Fibroblast of the aortic adventitia (primary cell): ENCODE results near the gene HDC. TPM values are rescaled to one million over a fixed set of nuclear protein-coding genes. Genes with fewer than 3 reads are reported as not detected.

Experiments
- DNase-seq: peaks from one replicate; pipeline ENCODE4 v3.0.0-alpha.2; 2010; ENCODE audit warnings: low read depth
- H3K4me3 ChIP-seq: 2 replicates; pipeline ENCODE4 v1.5.1; 2011; ENCODE audit warnings: low read depth, mild to moderate bottlenecking, control low read depth, low read length, moderate library complexity
- total RNA-seq: library from RNA; depleted of rRNA; stranded (reverse); fragments of >200 nt; gene quantifications from 2 replicates; pipeline ENCODE4 v1.2.3, GENCODE V29; 2012; ENCODE audit warnings: low replicate concordance
- TF ChIP-seq, protein P1 (sequence below): IDR thresholded peaks from 2 replicates; pipeline ENCODE4 v1.5.1; 2011; ENCODE audit warnings: mild to moderate bottlenecking, low read length, control low read depth, inconsistent platforms; ENCODE audit not compliant: insufficient read depth

Gene HDC
- total RNA-seq, 1 donor: not detected

DNA sequence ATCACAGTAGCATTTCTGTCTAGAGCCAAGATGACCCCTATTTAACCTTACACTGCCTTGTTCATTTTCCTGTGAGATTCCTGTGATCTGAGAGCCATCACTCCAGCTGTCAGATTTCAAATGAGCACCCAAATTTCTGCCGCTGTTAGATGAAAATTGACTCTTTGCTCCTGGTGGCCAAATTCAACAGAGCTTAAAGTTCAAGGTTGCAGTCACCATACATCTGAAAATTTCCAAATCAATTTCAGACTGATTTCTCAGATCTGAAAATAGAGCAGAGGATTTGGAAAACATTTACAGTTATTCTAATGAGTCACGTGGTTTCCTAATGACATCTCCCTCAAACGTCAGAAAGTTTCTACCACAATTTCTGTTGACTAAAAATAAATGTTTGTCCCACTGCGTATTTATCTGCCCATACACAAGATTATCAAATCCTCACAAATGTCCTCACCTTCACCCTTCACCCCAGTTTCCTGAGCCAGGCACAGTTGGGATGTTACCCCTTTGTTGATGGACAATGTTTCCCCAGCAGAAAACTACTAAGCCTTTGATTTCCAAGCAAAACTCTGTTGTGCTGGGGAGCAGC lies 16.4 kb downstream of the HDC start:
- peak; percentile 15 for DNase-seq
- TF ChIP-seq, protein P1, sequence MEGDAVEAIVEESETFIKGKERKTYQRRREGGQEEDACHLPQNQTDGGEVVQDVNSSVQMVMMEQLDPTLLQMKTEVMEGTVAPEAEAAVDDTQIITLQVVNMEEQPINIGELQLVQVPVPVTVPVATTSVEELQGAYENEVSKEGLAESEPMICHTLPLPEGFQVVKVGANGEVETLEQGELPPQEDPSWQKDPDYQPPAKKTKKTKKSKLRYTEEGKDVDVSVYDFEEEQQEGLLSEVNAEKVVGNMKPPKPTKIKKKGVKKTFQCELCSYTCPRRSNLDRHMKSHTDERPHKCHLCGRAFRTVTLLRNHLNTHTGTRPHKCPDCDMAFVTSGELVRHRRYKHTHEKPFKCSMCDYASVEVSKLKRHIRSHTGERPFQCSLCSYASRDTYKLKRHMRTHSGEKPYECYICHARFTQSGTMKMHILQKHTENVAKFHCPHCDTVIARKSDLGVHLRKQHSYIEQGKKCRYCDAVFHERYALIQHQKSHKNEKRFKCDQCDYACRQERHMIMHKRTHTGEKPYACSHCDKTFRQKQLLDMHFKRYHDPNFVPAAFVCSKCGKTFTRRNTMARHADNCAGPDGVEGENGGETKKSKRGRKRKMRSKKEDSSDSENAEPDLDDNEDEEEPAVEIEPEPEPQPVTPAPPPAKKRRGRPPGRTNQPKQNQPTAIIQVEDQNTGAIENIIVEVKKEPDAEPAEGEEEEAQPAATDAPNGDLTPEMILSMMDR: no peak
- H3K4me3 ChIP-seq: no peak overlapping the region

DNA sequence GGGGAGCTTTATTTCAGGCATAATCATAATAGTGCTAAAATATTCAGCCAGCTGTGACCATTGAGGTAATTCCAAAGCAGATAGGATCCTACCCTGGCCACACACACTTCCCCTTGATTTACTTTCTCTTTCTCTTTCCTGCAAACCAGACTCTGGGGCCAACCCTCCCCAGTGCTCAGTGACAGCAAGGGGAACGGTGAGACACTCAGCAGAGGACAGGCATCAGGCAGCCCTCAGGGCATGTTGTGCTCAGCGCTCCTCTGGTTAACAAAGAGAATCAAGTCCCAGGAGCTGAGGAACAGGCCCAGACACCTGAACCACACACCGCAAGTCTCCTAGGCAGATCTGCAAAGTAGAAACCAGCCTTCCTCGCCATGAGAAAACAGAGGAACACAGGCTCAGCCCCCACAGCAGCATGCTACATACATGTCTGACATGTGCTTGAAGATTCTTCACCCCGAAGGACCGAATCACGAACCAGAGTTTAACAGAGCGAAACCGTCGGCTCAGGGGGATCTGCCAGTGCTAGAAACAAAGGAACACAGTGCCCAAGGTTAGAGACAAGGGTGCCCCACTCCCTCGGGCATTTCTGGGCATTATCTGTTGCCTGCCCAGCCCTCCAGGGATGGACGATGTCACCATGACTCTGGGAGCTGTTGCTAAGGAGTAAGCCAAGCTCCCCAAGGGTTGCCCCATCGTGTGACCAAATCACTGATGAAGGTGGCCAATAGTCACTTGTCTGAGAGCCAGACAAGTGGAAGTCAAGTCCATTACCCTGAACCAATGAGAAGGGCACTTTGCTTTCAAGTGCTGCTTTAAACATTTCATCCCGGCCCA lies 17.5 kb downstream of the HDC start:
- TF ChIP-seq, protein P1: no peak
- H3K4me3 ChIP-seq: no peak overlapping the region
- no peak for DNase-seq

DNA sequence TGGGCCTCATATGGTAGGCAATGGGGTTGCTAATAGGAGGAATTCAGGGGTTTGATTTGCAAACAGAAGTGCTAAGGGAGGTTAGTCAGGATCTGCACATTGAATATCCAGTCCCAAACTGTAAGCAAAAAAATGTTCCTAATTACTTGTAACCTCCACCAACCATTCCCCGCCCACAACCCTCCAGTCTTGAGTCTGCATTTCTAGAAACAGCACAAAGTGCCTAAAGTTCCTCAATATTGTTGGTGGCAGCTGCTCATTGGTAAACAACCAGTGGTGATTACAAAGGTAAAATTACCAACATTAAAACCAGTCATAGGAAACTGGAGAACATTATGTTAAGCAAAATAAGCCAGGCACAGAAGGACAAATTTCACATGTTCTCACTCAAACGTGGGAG lies 18.9 kb downstream of the HDC start:
- no peak overlapping the region for H3K4me3 ChIP-seq
- TF ChIP-seq, protein P1: no peak
- no peak for DNase-seq

DNA sequence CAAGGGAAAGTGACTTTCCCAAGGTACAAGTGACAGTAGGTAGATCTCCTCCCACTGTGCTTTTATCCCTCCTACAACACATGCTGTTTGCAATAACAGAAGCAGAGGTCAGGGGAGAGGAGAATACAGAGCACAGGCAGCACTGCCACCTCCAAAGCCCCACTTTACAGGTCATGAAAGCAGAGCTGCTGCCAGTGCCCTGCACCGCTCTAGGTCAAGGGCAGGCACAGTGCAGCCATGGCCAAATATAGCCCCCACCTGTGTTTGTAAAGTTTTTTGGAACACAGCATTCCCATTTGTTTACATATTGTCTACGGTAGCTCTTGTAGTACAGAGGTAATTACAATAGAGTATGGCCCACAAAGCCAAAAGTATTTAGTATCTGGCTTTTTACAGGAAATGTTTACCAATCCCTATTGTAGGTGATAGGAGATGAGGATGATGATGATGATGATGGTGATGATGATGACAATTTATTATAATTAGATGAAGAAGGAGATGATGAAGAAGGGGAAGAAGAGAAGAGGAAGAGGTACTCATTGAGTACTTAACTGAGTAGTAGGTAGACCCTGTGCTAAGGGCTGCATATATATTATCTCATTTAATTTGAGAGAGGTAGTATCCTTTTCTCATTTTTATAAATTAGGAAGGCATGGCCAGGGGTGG lies 20.4 kb downstream of the HDC start:
- TF ChIP-seq, protein P1: no peak
- DNase-seq: no peak
- H3K4me3 ChIP-seq: no peak overlapping the region

DNA sequence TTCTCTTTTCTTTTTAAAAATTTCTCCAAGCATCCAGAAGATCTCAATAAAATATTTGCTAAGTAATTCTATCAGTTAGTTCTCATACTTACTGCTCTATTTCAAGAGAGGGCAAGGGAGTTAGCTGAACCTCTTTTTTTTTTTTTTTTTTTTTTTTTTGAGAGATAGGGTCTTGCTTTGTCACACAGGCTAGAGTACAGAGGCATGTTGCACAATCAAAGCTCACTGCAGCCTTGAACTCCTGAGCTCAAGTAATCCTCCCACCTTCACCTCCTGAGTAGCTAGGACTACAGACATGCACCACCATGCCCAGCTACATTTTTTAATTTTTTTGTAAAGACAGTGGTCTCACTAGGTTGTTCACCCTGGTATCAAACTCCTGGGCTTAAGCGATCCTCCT lies 21.4 kb downstream of the HDC start:
- no peak for DNase-seq
- TF ChIP-seq, protein P1: no peak
- H3K4me3 ChIP-seq: no peak overlapping the region

DNA sequence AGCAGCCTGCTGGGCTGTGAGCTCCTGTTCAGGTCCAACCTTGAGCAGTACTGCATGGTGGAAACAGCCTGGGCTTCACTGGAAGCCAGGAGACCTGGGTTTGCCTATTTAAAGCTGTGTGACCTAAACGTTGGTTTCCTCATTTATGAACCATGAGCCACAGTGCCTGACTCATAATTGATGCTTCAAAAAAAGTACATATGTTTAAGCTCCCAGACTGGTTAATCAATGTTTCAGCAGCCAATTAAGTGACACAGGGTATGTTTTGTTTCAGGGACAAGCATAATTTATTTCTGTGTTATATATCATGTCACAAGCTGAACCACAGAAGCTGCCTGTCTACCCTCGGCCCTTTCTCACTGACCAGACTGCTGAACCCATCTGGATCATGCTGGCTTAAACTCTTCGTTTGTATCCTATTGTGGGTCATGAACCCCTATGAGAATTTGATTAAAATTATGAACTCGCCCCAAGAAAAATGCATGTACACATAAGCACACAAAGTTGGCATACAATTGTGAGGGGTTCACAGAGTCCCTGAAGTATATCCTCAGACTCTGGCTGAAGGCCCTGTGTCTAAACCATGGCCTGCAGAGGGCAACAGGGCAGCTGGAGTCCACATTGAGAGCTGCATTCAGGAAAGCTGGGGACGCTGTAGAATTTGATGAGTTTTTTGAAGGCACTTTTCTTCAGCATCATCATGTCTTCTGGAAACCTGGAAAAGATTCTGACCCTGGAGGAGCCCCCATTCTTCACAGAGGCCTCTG lies 23.7 kb downstream of the HDC start:
- TF ChIP-seq, protein P1: no peak
- peak; percentile 39 for DNase-seq
- H3K4me3 ChIP-seq: no peak overlapping the region
